GM12874 (cell line): ENCODE results near the gene SEC11C.

ENCODE experiments used
- TF ChIP-seq, protein P1 (sequence below): IDR thresholded peaks from 2 replicates; pipeline ENCODE4 v1.5.1; 2011; ENCODE audit warnings: low read depth, mild to moderate bottlenecking, control low read depth, low read length, moderate library complexity; ENCODE audit not compliant: insufficient read depth

The SEC11C gene

DNA sequence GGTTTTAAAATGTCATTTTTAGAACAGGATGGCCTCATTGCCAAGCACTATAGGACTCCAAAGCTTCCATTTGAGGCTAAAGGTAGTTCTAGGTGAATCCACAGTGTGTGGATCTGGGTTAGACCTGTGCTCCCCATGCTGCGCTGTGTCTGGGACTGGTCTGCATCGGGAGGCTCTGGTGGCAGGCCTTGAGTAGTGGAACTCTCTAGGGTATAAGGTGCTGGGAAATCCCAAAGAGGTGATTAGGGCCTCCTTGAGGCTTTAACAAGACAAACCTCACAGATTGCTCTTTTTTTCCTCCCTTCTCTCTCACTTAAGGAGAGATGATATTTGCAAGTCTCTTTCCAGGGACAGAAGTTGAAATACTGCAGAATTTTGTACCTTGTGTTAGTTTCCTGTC, 9.3 kb downstream of the SEC11C start:
- TF ChIP-seq, protein P1, sequence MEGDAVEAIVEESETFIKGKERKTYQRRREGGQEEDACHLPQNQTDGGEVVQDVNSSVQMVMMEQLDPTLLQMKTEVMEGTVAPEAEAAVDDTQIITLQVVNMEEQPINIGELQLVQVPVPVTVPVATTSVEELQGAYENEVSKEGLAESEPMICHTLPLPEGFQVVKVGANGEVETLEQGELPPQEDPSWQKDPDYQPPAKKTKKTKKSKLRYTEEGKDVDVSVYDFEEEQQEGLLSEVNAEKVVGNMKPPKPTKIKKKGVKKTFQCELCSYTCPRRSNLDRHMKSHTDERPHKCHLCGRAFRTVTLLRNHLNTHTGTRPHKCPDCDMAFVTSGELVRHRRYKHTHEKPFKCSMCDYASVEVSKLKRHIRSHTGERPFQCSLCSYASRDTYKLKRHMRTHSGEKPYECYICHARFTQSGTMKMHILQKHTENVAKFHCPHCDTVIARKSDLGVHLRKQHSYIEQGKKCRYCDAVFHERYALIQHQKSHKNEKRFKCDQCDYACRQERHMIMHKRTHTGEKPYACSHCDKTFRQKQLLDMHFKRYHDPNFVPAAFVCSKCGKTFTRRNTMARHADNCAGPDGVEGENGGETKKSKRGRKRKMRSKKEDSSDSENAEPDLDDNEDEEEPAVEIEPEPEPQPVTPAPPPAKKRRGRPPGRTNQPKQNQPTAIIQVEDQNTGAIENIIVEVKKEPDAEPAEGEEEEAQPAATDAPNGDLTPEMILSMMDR: no peak

DNA sequence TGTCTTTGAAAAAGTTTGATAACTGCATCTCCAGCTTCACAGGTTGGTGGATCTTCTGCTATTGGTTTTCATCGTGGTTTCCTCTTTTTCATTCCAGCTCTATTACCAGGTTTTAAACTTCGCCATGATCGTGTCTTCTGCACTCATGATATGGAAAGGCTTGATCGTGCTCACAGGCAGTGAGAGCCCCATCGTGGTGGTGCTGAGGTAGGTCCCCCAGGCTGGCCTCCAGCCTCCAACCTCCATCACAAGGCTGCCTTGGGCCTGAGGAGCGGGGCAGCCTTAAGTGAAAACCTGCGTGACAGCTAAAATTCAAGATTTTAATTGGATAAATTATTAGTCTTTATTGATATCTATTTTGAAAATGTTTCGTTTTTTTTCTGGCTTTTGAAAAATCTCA, 9.7 kb downstream of the SEC11C start:
- TF ChIP-seq, protein P1: no peak

GRCh38 chr18:59150236-59150635, 10.6 kb downstream of the SEC11C start:
- TF ChIP-seq, protein P1: no peak

GRCh38 chr18:59155153-59155552, 15.5 kb downstream of the SEC11C start:
- TF ChIP-seq, protein P1: no peak

GRCh38 chr18:59156316-59156715, 16.6 kb downstream of the SEC11C start:
- TF ChIP-seq, protein P1: no peak

- TF ChIP-seq, protein P1: no peak
Observed at GRCh38 chr18:59159265-59159664, 19.6 kb downstream of the SEC11C start.

- TF ChIP-seq, protein P1: no peak
Observed at GRCh38 chr18:59159986-59160385, 20.3 kb downstream of the SEC11C start.

DNA sequence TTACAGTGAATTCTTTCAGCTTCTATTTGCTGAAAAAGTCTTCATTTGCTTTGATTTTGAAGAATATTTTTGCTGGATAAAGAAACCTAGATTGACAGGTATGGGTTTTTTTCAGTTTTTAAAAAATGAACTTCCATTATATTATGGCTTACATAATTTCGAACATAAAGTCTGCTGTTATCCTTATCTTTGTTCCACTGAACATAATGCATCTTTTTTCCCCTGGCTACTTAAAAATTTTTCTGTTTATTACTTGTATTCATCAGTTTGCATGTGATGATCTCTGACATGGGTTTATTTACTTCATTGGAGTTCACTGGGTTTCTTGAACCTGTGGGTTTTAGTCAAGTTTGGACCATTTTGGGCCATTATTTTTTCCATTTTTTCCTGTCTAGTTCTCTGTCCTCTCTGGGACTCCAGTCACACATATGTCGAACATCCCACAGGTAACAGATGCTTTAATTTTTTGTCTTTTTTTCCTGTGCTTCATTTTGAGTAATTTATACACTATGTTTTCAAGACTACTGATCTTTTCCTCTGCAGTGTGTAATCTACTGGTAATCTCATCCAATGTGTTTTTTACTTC, 33.1 kb downstream of the SEC11C start:
- TF ChIP-seq, protein P1: no peak
